A172 (cell line): ENCODE measurements around the gene ZNF182. TPM values are rescaled to one million over a fixed set of nuclear protein-coding genes. Genes with fewer than 3 reads are reported as not detected.
"Not testable (repeated sequence)": the region's sequence is repeated elsewhere in the genome, so short reads cannot be mapped to it uniquely, and the experiment has no call there.

Source experiments
- DNase-seq: peaks from one replicate; pipeline ENCODE4 v3.0.0-alpha.2; 2015; ENCODE audit warnings: low spot score
- total RNA-seq: library from RNA; depleted of rRNA; stranded (reverse); fragments of >200 nt; shearing (Covaris generic); gene quantifications from 2 replicates; pipeline ENCODE4 v1.2.3, GENCODE V29; 2014; rRNA removed

The ZNF182 gene
- 3.6 and 4.2 TPM in 2 replicates for total RNA-seq

DNA sequence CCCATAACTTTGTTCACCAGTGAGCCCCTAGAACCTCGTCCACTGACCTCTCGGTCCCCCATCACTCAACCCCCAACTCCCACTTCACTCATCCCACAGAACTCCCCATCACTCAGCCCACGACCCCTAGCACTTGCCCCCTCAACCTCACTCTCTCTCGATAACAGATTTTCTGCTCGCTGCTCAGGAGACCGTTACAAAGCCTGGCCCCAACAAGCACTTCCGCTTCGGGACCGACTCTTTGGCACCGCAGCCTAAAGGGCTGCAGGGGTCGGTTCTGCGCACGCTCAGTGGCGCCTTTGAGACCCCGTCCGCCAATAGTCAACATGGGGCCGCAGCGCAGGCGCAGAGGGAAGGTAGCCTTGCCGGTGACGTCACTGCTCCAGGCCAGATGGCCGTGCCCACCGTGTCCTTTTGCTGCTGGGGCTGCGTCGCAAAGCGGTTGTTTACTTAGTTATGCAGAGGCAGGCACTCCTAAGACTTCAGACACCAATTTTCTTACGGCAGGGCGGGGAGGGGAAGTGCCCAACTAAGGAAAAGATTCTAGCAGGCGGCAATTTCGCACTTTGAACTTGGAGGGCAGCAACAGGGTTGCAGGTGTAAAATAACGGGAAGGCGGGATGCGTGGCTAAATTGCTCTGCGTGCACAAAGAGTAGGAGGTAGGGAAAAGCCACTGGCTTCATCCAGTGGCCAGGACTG is at the start of gene ZNF182:
Gene ZNF182, minus strand, starts transcription at position 232 of the 700 bp plus-strand sequence. CDS start 1,380 bp downstream, outside the sequence.
- peak; percentile 85 for DNase-seq

- DNase-seq: no peak
These were observed 43.1 kb upstream of the ZNF182 start for GRCh38 chrX:48046846-48047245.

DNA sequence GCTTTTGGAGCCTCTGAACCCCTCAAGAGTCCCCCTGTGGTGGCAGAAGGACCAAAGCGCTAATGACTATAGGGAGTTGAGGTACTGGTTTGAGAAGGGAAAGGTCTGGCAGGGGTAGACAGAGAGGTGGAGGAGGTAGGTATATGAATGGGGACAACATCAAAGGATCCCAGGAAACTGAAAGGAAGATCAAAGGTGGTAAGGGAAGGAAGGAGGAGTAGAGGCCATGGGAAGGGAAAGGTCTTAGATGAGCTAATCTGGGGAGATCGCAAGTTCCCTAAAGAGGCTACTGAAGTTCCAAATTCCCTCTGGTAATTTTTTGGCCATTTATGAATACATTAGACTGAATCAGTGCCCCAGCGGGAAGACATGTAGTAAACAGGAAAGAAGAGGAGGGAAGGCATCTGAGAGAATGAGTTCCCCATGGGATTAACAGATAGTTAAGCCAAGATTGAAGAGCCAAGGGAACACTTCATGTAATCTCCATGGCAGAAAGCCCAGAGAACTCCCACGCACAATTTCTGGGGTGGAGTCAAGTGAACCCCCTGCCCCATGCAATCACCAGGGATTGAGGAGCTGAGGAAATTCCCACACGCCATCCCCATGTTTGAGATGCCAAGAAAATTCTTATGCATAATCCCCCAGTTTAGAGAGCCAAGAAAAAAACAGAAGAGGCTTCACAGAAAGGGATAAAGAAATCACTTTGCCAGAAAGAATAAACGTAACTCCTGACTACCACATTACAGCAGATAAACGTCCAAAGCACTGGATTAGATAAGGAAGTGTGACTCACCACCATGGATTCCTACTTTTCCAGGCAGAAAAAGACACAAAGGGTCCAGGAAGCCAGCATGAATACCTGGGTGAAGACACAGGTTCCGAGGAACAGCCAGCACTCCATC is 41.9 kb upstream of the ZNF182 start:
- DNase-seq: peak; percentile 74

GRCh38 chrX:48043056-48043455 is 39.3 kb upstream of the ZNF182 start:
- DNase-seq: no peak

DNA sequence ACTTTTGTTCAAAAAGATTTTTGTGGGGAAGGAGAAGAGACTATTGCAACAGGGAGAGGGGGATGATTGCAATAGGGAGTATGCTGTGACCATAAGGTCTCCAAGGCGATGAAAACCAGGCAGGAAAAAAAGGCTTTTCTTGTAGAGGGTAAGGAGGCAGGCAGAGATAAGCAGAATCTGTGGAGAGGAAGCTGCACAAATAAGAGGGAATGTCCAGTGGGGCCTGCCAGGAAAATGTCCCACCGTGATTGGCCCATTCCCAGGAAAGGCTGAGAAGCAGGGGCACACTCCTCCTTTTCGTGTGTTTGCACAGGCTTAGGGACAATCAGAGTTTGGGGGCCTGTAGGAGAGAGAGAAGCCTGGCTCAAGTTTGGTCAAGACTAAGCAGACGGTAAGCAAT is 32.1 kb upstream of the ZNF182 start:
- no peak for DNase-seq

GRCh38 chrX:48030641-48031173 is 26.9 kb upstream of the ZNF182 start:
- DNase-seq: not testable (repeated sequence)

- no peak for DNase-seq
These were observed 26.4 kb upstream of the ZNF182 start for GRCh38 chrX:48030237-48030636.

DNA sequence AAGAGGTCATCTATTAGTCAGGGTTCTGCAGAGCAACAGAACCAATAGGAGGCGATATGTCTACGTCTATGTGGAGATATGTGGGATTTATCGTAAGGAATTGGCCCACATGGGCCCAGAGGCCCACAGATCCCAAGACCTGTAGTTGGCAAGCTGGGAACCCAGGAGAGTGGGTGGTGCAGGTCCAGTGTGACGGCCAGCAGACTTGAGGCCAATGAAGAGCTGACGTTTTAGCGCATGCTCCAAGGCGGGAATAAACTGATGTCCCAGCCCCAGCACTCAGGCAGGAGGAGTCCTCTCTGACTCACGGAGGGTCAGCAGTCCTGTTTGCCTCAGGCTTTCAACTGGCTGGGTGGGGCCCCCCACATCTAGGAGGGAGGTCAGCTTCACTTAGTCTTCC is 24.3 kb upstream of the ZNF182 start:
- DNase-seq: no peak

DNA sequence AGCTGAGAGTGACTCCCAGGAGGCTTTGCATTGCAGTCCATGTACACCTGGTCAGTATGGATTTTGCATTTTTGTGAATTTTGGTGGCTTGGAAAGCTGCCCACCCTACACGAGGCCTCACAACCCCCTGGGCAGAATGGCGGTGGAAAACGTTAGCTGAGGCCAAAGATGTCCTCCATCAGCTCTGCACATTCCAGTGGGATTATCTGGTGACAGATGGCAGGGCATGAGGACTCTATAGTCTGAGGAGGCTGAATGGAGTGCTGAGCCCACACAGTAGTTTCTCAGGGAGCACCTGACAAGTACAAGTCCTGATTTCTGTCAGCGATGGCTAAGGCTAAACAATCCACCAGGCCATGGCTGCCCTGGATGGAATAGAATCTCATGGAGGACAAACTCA is 23.8 kb upstream of the ZNF182 start:
- DNase-seq: not testable (repeated sequence)

DNA sequence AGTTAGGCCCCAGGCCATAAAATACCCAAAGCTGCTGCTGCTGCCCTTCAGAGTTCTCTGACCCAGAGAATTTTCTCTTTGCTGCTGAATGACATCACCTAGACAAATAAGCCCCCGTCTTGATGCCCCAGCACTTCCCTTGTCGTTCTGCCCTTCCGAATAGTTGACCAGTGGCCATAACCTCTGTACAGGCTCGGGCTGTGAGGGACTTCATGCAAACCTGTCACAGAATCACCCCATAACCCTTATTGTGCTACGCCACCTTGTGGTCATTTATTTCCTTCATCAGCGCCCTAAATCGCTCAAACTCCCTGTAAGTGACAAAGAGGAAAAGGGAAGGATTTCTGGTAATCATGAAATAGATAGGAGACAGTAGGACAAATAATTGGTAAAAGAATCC is 21.8 kb upstream of the ZNF182 start:
- DNase-seq: peak; percentile 48

DNA sequence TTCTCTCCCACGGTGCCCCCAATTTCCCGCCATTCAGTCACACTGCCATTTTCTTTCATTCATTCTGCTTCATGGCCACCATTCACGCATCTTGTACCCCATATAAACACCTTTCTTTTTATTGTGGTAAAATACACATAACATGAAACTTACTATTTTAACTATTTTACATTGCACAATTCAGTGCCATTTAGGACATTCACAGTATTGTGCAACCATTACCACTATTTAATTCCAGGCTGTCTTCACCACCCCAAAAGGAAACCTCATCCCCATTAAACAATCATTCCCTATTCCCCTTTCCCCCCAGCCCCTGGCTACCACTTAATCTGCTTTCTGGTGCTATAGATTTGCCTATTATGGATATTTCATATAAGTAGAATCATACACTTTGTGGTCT is 18.9 kb upstream of the ZNF182 start:
- DNase-seq: no peak

DNA sequence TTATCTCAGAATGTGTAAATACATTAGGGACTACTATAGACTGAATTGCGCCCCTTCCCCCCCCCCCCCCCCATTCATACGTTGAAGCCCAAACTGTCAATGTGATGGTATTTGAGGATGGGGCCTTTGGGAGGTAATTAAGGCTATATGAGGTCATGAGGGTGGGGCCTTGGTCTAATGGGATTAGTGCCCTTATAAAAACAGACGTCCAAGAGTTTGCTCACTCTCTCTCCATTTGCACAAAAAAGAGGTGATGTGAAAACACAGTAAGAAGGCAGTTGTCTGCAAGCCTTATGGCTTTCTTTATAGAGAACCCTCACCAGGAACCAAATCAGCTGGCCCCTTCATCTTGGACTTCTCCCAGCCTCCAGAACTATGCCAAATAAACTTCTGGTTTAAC is 18.3 kb upstream of the ZNF182 start:
- DNase-seq: no peak

DNA sequence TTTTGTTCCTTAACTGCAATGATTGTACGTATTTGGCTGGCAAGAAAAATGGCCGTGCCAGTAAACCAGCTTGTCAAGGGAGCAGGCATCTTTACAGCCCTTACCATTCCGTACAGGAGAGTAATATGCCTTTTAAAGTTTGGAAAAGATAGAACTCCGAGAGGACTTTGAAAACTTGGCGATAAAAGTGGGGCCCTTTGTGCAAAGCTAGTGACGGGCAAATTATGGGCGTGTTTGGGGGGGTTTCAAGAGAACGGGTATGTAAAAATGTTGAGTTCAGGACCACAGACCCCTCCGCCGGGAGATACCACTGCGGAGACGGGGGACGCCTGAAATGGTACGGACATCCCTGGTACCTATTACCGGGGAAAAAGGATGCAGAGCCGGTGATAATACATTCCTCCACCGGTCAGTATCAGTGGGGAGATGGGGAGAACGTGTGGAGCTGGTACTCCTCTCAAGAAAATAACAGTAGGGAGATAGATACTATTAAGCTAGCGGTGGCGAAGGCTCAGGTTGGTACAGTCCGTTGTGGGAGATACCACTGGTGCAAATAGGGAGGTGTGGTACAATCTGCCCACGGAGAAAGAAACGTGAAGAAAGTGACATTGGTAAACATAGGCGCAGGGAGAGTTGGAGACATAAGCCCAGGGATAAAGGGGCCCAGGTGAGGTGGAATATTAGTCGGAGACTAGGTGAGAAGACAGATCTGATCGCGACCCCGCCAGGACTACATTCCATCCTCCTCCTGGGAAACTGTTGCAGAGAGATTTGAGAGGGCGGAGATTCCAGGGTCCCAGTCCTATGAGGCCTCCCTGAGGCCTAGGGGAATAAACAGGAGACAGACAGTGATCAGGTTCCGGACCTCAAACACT is 17.5 kb upstream of the ZNF182 start:
- DNase-seq: peak; percentile 64

GRCh38 chrX:48020472-48020871 is 16.7 kb upstream of the ZNF182 start:
- DNase-seq: not testable (repeated sequence)

GRCh38 chrX:48019892-48020291 is 16.1 kb upstream of the ZNF182 start:
- not testable (repeated sequence) for DNase-seq

DNA sequence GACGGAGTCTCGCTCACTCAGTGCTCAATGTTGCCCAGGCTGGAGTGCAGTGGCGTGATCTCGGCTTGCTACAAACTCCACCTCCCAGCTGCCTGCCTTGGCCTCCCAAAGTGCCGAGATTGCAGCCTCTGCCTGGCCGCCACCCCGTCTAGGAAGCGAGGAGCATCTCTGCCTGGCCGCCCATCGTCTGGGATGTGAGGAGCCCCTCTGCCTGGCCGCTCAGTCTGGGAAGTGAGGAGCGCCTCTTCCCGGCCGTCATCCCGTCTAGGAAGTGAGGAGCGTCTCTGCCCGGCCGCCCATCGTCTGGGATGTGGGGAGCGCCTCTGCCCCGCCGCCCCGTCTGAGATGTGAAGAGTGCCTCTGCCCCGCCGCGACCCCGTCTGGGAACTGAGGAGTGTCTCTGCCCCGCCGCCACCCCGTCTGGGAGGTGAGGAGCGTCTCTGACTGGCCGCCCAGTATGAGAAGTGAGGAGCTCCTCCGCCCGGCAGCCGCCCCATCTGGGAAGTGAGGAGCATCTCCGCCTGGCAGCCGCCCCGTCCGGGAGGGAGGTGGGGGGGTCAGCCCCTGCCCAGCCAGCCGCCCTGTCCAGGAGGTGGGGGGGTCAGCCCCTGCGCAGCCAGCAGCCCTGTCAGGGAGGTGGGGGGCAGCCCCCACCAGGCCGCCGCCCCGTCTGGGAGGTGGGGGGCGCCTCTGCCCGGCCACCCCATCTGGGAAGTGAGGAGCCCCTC is 13.0 kb upstream of the ZNF182 start:
- DNase-seq: not testable (repeated sequence)

- not testable (repeated sequence) for DNase-seq
These were observed 5.7 kb upstream of the ZNF182 start for GRCh38 chrX:48009445-48009960.

DNA sequence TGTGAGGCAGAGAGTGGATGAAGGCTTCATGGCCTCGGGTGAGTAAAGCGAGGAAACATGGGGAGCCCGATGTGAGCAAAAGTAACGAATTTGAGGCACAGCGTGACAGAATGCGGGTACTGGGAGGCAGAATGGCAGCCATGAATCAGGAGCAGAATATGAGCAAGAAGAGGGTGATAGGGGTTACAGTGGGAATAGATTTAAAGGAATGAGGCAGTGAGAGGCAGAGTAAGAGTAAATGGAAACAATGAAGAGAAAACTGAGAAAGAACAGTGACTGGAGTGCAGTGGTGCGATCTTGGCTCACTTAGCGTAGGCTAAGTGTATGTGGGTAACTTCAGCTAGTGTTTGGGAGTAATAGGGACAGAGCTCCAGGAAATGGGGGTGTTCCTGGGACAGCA is 2.9 kb upstream of the ZNF182 start, which contains the start of gene SPACA5:
Gene SPACA5, plus strand, starts transcription at position 301 of the 400 bp plus-strand sequence. CDS start 815 bp downstream, outside the sequence.
- DNase-seq: not testable (repeated sequence)

GRCh38 chrX:48003367-48003757 is 427 bp downstream of the ZNF182 start:
- no peak for DNase-seq

- no peak for DNase-seq
These were observed 860 bp downstream of the ZNF182 start for GRCh38 chrX:48002929-48003328.
